GM12874 (cell line): ENCODE data around the gene ZNF497.

Experiments used
- CTCF ChIP-seq: IDR thresholded peaks from 2 replicates; pipeline ENCODE4 v1.5.1; 2011; ENCODE audit warnings: low read depth, mild to moderate bottlenecking, control low read depth, low read length, moderate library complexity; ENCODE audit not compliant: insufficient read depth

ZNF497 gene

GRCh38 chr19:58368561-58369360, 6.2 kb upstream of the ZNF497 start:
- TF ChIP-seq CTCF = no peak

GRCh38 chr19:58367698-58368454, 5.3 kb upstream of the ZNF497 start:
- no peak for TF ChIP-seq CTCF

GRCh38 chr19:58366585-58367430, 4.3 kb upstream of the ZNF497 start:
- no peak for TF ChIP-seq CTCF

GRCh38 chr19:58364146-58364545, 1.6 kb upstream of the ZNF497 start:
- TF ChIP-seq CTCF = no peak

- no peak for TF ChIP-seq CTCF
These were observed 665 bp downstream of the ZNF497 start for GRCh38 chr19:58361900-58362271.

GRCh38 chr19:58357481-58358145, 4.9 kb downstream of the ZNF497 start:
- no peak for TF ChIP-seq CTCF
